H4 (cell line): ENCODE measurements around the gene SCUBE1. TPM values are rescaled to one million over a fixed set of nuclear protein-coding genes. Genes with fewer than 3 reads are reported as not detected.

Source experiments
- DNase-seq: peaks from one replicate; pipeline ENCODE4 v3.0.0-alpha.2; 2015; ENCODE audit warnings: low spot score
- total RNA-seq: library from RNA; depleted of rRNA; stranded (reverse); fragments of >200 nt; shearing (Covaris generic); gene quantifications from 2 replicates; pipeline ENCODE4 v1.2.3, GENCODE V29; 2014; rRNA removed

The SCUBE1 gene
- total RNA-seq, 1 experiment from 2014 or later = 0.04 TPM

DNA sequence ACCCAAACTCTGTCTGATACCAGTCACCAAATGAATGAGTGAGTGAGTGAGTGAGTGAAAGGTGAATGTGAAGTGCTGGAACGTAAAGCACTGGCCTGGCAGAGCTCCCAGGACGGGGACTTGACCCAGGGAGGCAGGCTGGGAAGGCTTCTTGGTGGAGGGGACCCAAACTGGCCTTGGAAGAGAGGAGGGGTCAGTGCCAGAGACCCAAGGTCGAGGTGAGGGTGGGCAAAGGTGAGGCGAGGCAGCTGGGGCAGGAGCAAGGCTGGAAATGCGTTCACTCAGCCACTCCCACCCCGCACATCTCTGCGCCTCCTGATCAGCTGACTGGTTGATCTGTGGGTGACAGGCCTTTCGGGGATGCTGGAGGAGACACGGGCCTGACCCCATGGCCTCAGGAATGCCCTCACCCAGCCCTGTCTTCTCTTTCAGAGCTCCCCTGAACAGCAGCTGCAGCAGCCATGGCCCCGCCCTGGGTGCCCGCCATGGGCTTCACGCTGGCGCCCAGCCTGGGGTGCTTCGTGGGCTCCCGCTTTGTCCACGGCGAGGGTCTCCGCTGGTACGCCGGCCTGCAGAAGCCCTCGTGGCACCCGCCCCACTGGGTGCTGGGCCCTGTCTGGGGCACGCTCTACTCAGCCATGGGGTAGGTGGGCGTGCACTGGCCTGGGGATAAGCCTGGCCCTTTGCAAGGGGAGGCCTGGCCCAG is 184.2 kb downstream of the SCUBE1 start:
- no peak for DNase-seq

DNA sequence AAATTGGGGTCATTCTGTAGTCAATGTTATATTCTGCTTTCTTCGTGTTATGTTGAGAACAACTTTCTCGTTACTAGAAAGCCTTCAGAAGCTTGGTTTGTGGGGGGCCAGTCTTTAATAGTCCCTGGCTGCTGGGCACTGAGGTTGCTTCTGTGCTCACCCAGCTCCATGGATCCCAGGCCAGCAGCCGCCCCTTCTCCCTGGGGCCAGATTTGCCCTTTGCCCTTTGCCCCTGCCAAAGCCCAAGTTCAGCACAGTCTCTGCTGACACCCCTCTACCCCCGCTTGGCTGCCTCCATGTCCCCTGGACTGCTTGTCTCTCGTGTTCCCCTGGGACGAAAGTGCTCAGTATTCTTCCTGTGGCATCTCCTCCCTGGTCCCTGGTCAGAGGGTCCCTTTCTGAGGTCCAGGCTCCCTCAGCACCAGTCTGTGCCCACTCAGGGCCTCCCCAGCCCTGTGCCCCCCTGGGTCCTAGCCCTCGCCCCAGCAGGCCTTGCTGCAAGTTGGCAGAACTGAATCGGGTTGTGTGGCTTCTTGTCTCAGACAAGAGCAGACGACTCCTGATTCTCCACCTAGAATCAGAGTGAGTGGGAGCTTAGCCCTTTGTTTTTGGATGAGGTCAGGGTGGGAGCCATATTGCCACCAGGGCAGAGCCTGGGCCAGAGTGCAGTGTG is 185.2 kb downstream of the SCUBE1 start:
- DNase-seq = no peak

DNA sequence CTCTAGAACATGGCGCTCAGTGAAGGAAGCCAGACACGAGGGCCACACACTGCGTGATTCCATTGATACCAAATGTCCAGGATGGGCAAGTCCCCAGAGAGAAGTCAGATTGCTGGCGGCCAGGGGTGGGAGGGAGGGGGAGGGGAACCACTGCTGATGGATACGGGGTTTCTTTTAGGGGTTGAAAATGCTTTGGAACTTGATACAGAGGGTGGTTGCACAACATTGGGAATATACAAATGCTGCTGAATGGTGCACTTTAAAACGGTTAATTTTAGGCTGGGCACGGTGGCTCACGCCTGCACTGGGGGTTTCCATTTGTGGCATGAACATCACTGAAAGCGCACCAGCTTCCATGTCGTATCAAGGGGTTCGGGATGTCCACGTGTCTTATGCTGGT is 186.8 kb downstream of the SCUBE1 start:
- no peak for DNase-seq

DNA sequence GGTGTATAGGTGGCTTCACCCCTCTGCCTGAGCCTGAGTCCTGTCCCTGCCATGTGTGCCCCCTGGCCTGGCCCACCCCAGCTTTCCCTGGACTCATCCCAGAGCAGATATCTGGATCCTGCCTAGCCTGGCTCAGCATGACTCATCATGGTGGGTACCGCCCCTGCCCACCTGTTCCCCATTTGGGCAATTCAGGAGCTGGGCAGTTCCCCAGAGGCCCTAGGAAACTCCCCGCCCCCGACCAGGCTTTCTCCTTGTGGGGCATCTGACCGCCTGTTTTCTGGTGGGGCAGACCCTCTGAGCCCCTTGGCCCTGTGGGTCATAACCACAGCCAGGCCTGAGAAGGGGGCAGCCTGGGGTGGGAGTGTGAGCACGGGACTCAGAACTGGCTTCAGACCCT is 187.4 kb downstream of the SCUBE1 start:
- DNase-seq = no peak

DNA sequence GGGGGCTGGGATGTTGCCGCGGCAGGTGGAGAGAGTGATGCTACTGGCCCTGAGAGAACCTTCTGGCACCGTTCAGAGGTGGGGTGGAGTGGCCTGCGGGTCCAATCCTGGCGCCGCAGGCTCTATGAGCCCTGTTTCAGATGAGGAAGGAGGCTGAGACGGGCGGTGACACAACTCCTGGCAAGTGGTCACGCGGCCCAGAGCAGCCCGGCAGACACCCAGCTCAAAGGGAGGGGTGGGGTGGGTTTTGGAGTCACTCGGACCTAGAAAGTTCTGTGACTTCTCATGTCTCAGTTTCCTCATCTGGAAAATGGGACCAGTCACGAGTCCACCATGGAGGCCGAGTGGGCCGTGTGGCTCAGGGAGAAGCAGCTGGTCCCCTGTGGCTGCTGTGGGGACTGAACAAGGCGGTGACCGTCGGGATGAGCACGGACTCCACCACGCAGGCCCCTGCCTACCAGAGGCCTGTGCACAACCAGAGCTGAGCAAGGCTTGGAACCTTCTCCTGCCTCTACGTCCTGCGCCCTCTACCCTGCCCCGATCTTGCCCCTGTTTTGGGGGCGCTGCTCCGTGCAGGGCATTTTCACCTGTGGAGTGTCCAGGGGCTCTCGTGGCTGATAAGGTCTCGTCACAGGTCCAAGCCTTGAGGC is 188.2 kb downstream of the SCUBE1 start:
- DNase-seq = no peak

DNA sequence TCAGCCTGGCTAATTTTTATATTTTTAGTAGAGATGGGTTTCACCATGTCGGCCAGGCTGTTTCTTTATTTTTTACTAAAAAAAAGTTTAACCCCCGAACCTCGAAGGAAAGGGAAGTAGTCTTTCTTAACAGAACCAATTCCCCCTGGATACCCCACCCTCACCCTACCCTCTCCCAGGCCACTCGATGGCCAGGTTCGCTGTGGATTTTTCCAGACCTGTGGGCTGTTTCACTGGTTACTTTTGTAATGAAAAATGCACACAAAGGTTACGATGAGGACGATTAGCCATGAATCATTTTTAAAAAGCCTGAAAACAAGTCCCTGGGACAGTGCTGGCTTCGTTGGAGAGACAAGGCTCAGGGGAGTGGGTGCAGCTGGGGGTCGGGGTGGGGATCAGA is 189.3 kb downstream of the SCUBE1 start:
- no peak for DNase-seq

DNA sequence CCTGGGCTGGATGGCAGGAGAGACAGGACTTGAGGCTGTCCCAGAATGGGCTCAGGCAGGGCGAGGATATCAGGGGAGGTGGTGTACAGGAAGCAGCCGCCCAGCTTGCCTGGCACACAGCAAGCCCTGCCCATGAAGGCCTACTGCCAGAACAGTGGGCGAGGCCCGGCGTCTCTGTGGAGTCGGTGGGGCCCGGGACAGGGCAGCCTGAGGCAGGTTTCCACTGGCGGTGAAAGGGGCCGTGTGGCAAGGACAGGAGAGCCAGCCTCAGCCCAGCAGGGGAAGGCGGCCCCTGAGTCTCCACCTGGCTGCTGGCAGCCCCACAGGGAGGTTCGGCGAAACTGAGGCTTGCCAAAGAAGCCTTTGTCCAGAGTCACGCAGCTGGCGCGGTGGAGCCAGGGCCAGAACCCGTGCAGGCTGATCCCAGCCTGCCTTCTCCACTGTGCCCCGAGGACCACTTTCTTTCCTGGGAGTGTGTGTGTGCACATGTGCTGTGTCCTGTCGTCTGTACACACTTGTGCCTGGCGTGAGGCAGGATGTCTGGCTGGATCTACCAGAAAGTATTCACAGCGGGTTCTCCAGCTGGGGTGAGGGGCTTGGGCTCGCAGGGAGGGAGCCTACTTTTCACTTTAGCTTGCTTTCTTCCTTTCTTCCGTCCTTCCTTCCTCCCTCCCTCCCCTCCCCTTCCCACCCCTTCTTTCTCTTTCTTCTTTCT is 190.7 kb downstream of the SCUBE1 start:
- DNase-seq = peak; percentile 71

DNA sequence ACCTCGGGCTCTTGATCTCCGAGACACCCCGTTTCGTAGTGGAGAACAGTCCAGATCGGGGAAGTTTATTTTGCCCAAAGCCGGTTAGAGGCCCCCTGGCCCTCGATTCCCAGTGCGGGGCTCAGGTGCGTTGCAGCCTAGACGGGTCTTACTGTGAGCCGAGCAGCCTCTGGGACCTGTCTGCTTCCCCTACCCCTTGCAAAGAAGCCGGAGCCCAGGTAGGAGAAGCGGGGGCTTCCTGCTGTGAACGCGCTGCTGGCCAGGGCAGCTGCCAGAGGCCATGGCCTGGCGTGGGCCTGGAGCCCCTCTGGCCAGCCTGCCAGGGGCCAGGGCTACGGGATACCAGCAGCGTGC is 191.2 kb downstream of the SCUBE1 start:
- DNase-seq = no peak

DNA sequence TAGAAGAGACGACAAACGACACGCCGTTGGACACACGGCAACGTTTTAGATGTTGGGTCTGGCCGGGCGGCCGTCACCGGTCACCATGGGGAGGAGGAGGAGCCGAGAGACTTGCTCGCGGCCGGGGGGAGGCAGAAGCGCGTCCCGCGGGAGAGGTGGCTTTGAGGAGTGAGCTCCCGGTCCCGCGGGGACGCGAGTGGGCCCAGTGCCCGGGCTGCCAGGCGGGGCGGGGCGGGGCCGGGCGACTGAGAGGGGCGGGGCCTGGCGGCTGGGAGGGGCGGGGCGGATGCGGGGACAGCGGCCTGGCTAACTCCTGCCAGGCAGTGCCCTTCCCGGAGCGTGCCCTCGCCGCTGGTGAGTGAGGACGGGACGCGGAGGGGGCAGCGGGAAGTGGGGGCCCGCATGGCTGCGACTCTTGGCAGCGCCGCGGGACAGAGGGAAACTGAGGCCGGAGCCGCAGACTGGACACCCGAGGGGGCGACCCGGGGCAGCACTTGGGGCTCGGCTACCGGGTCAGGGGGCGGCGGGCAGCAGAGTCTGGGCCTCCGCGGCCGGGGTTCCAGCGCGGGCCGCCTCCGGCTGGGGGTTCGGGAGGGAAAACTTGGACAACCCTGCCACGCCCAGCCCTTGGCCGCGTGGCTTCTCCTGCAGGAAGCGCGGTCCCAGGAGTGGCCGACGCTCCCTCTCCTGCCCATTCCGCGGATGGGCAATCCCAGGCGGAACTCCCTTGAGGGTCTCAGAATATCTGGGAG is 191.7 kb downstream of the SCUBE1 start, which contains the start of gene TSPO:
Gene TSPO (plus strand): TSS at position 309 of the 752 bp plus-strand sequence. CDS start 7,680 bp downstream, outside the sequence.
- no peak for DNase-seq

DNA sequence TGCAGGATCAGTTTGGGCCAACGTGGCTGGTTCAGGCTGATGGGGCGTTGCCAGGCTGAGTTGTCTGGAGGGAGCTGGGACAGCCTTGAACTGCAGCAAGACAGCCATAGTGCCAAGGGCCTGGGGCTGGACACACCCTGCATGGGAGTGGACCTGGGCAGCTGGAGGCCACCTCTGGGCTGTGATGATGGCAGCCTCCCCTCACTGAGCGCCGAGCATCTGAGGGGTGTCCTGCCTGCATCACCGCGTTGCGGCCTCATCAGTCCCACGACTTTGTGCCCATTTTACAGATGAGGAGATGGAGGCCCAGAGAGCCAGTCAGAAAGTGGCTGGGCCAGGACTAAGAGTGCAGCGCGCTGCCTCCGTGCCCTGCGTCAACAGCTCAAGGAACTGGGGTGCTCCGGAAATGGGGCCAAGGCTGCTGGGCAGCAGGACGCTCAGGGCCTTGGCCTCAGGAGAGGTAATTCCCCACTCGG is 192.4 kb downstream of the SCUBE1 start:
- no peak for DNase-seq

DNA sequence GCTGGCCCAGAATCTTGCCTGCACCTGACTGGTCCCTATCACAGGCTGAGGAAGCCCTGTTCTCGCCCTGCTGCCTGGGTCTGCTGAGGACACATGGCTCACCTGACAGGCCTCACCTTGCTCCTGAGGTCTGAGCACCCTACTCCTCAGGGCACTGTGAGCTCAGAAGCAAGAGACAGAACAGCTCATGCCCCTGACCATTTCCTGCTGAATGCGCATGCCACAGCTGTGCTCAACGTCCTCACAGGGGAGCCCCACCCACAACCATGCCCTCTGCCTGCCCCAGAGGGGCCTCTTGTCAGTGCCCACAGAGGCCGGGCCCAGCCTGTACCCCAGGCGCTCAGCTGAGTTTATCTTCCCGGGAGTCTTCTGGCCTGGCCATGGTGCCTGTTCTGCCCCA is 194.6 kb downstream of the SCUBE1 start:
- no peak for DNase-seq

DNA sequence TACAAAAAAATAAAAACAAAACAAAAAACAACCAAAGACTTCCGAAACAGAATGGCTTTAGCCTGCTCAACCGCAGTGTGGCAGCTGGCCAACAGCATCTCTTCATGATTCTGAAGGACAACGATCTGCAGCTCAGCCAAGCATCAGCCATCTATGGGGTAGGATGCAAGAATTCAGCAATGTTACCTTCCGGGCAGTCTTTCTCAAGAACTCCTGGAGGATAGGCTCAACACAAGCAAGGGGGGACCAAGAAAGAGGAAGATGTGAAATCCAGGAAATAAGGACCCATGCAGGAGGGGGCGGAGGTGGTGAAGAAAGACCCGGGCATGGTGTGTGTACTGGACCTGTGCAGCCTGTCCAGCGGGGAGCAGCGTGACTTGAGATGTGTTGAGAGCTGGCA is 195.4 kb downstream of the SCUBE1 start:
- DNase-seq = no peak

Other genes starting within 250 kb of the SCUBE1 start
- gene BIK, start 232.6 kb downstream of the SCUBE1 start, total RNA-seq = 0.45 TPM in 1 of 2 replicates, not detected in the other
- 14.6 and 16.5 TPM in 2 replicates for gene MCAT, start 200.0 kb downstream of the SCUBE1 start, total RNA-seq
- gene TSPO, start 191.8 kb downstream of the SCUBE1 start, total RNA-seq = 187 and 269 TPM in 2 replicates
- gene TTLL12, start 156.2 kb downstream of the SCUBE1 start, total RNA-seq = 35.2 and 48.3 TPM in 2 replicates
- gene MPPED1, start 68.6 kb upstream of the SCUBE1 start, total RNA-seq = not detected in 2 replicates